ENCODE results near the gene SHISA9.

The SHISA9 gene

DNA sequence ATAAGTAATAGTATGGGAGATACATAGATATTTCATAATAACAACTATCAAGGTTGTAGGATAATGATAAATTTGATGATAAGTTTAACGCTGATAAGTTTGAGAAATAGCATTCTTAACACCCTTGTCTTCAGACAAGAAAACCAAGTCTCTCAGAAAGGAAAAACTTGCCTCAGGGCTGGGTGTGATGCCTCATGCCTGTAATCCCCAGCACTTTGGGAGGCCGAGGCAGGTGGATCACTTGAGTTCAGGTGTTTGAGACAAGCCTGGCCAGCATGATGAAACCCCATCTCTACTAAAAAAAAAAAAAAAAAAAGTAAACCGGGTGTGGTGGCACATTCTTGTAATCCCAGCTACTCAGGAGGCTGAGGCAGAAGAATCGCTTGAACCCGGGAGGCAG, 90.7 kb downstream of the SHISA9 start:
- no peak overlapping the region for H3K4me3 ChIP-seq (ENCODE audit: low read length)
- TF ChIP-seq, protein P1, sequence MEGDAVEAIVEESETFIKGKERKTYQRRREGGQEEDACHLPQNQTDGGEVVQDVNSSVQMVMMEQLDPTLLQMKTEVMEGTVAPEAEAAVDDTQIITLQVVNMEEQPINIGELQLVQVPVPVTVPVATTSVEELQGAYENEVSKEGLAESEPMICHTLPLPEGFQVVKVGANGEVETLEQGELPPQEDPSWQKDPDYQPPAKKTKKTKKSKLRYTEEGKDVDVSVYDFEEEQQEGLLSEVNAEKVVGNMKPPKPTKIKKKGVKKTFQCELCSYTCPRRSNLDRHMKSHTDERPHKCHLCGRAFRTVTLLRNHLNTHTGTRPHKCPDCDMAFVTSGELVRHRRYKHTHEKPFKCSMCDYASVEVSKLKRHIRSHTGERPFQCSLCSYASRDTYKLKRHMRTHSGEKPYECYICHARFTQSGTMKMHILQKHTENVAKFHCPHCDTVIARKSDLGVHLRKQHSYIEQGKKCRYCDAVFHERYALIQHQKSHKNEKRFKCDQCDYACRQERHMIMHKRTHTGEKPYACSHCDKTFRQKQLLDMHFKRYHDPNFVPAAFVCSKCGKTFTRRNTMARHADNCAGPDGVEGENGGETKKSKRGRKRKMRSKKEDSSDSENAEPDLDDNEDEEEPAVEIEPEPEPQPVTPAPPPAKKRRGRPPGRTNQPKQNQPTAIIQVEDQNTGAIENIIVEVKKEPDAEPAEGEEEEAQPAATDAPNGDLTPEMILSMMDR (IDR thresholded peaks at IDR 0.05; ENCODE audit: insufficient read depth, low read depth, low read length, missing control alignments), result no peak
- no peak for DNase-seq (ENCODE audit: low read depth)

DNA sequence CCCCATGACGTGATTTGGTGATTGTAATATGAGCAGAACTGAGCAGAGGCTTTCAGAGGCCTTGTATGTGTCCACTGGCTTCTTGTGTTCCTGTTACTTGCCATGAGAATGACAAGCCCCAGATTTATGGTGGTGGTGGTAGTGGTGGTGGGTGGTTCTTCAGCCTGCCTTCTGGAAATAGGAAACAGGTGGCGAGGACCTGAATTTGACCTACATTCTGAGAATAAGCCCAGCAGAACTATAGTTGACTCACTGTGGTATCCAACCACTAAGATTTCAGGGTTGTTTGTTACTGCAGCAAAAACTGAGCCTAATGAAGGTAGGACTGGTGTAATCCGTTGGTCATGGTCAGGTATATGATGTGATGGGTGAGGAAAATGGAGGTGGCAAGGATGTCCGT, 93.0 kb downstream of the SHISA9 start:
- TF ChIP-seq, protein P1 (IDR thresholded peaks at IDR 0.05; ENCODE audit: insufficient read depth, low read depth, low read length, missing control alignments), result no peak
- H3K4me3 ChIP-seq (ENCODE audit: low read length), result no peak overlapping the region
- no peak for DNase-seq (ENCODE audit: low read depth)

DNA sequence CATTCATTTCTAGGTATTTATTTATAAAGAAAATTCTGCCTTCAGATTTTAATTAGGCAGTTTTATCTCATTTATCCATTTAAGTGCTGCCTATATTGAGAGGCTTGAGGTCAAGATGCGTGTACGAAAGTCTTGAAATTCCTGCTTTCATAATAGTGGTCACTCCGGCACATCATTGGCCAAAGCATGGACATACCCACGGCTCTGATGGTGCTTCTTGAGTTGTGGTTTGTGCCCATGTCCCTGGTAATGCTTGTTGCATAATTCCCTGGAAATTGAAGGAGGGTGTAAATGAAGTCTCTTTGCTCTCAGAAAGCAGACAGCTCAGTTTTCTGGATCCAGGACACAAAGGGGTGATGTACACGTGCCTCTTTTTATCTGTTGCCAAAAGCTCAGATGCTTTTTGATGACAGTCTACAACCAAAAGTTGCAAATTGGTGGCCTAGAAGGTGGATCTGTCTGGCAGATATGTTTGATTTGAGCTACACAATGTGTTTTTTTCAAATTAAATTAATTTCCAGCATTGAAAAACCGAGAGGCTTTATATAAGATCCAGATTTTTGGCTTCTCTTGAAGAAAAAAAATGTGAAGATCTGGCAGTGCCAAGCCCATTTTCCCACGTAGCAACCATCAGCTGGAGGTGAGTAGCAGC, 94.4 kb downstream of the SHISA9 start:
- H3K4me3 ChIP-seq (ENCODE audit: low read length), result no peak overlapping the region
- no peak for DNase-seq (ENCODE audit: low read depth)
- TF ChIP-seq, protein P1 (IDR thresholded peaks at IDR 0.05; ENCODE audit: insufficient read depth, low read depth, low read length, missing control alignments), result no peak

DNA sequence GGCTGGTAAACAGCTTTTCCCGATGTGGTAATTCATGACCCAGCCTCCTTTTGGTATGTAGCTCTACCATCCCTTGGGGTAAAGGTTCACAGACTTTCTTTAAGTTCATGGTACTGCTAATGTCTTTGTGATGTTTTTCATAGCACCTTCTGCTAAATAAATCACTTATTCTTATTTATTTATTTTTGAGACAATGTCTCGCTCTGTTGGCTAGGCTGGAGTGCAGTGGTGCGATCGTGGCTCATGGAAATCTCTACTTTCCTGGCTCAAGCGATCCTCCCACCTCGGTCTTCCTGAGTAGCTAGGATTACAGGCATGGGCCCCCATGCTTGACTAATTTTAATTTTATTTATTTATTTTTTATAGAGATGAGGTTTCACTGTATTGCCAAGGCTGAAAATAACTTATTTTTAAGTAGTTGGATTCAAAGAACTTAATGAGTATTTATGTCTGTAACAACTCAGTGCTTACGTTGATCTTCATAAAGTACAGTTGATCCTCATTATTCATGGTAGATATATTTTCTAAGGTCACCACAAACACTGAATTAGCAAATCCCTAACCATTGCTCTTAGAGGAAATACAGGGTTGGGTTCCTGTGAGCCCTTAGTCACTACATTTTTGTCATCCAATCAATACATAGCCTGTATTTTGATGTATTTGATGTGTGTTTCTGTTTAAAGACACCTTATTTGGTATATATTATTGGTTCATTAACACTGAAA, 97.1 kb downstream of the SHISA9 start:
- no peak overlapping the region for H3K4me3 ChIP-seq (ENCODE audit: low read length)
- TF ChIP-seq, protein P1 (IDR thresholded peaks at IDR 0.05; ENCODE audit: insufficient read depth, low read depth, low read length, missing control alignments), result no peak
- DNase-seq (ENCODE audit: low read depth), result no peak

DNA sequence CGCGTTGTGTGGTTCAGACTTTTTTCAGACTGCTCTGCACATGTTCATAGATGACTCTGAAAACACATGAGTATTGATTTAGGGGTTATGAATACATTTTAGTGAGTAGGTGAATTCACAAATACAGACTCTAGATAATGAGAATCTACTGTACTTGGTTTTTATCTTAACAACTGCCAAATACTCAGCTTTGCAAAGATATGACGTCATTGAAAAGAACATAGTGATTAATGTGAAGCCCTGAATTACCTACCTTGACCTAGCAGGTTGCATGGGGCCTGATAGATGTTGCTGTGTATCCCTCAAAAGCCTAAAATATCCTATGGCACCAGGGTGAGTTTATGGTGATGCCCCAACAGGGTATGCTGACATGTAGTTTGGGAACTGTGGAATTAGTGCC, 98.0 kb downstream of the SHISA9 start:
- no peak overlapping the region for H3K4me3 ChIP-seq (ENCODE audit: low read length)
- DNase-seq (ENCODE audit: low read depth), result no peak
- TF ChIP-seq, protein P1 (IDR thresholded peaks at IDR 0.05; ENCODE audit: insufficient read depth, low read depth, low read length, missing control alignments), result no peak

DNA sequence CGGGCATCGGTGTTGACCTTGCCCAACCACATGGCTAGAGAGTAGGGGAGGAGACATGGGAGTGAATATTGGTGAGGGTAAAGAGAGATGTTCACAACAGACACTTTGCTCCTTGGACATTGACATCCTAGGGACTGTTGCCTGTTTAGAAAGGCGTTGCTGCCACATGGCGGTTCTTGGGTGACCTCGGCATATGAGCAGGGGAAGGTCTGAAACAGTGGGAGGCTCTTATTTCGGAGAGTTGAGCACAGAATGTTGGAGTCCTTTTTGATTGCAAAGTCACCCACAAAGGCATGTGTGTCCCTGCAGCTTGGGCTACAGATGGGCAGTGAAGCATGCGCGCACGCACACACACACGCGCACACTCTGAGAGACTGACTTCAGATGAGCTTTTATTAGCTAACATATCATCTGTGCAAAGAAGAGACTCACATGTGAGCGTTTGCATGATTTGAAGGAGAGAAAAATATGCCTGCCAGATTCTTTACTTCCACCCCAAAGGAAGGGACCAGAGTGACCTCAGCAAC, 104.4 kb downstream of the SHISA9 start:
- no peak overlapping the region for H3K4me3 ChIP-seq (ENCODE audit: low read length)
- TF ChIP-seq, protein P1 (IDR thresholded peaks at IDR 0.05; ENCODE audit: insufficient read depth, low read depth, low read length, missing control alignments), result no peak
- no peak for DNase-seq (ENCODE audit: low read depth)

All from epithelial cell of esophagus (primary cell).